SU-DHL-6 (cell line): ENCODE data around the gene RESF1.

Experiments used
- H2AFZ ChIP-seq: fragments of 200-600 bp; sonication (generic); 2 replicates; pipeline ENCODE4 v1.6.1; 2014; ENCODE audit warnings: low read depth, mild to moderate bottlenecking, moderate library complexity, mixed read lengths, antibody characterized with exemption, low read length; ENCODE audit not compliant: severe bottlenecking
- H3F3A ChIP-seq: fragments of 200-600 bp; shearing (Covaris generic); 2 replicates; pipeline ENCODE4 v1.6.0; 2016; ENCODE audit warnings: antibody characterized with exemption, mild to moderate bottlenecking; ENCODE audit not compliant: insufficient read depth
- H3K27ac ChIP-seq: fragments of 200-600 bp; sonication (generic); 2 replicates; pipeline ENCODE4 v1.5.1; 2016; ENCODE audit warnings: low read depth, mild to moderate bottlenecking, low read length, moderate library complexity, mixed read lengths
- H3K27me3 ChIP-seq: fragments of 200-600 bp; sonication (generic), shearing (Covaris generic); 2 replicates; pipeline ENCODE4 v1.6.0; 2014; ENCODE audit warnings: mild to moderate bottlenecking, low read length
- H3K36me3 ChIP-seq: fragments of 200-600 bp; sonication (generic); 2 replicates; pipeline ENCODE4 v1.6.1; 2014; ENCODE audit warnings: mild to moderate bottlenecking, low read length, mixed read lengths
- H3K4me2 ChIP-seq: fragments of 300-600, 200-600 bp; shearing (Covaris generic), sonication (generic); 2 replicates; pipeline ENCODE4 v1.6.0; 2014; ENCODE audit warnings: low read length, low read depth, mild to moderate bottlenecking; ENCODE audit not compliant: poor library complexity, severe bottlenecking
- H3K4me3 ChIP-seq: fragments of 200-600 bp; sonication (generic); 2 replicates; pipeline ENCODE4 v1.5.1; 2014; ENCODE audit warnings: antibody characterized with exemption, low read length, mild to moderate bottlenecking, mixed read lengths; ENCODE audit not compliant: insufficient read depth, poor library complexity, severe bottlenecking
- H3K79me2 ChIP-seq: fragments of 200-600 bp; sonication (generic); 2 replicates; pipeline ENCODE4 v1.6.1; 2014; ENCODE audit warnings: mild to moderate bottlenecking, low read length, moderate library complexity; ENCODE audit not compliant: insufficient read depth
- H3K9ac ChIP-seq: fragments of 200-600 bp; sonication (generic); 2 replicates; pipeline ENCODE4 v1.7.0; 2014; ENCODE audit warnings: mild to moderate bottlenecking, low read length
- H3K9me2 ChIP-seq: fragments of 200-600 bp; sonication (generic); replicated peaks from 2 replicates; pipeline ENCODE4 v1.6.1; 2014; ENCODE audit warnings: low read length; ENCODE audit not compliant: insufficient read depth
- H3K9me3 ChIP-seq: fragments of 200-600 bp; sonication (generic); 2 replicates; pipeline ENCODE4 v1.6.1; 2014; ENCODE audit warnings: low read length, mixed read lengths; ENCODE audit not compliant: insufficient read depth
- H4K20me1 ChIP-seq: fragments of 200-600 bp; sonication (generic); 2 replicates; pipeline ENCODE4 v1.6.1; 2014; ENCODE audit warnings: low read depth, mild to moderate bottlenecking, antibody characterized with exemption, low read length, moderate library complexity, mixed read lengths
- CTCF ChIP-seq: fragments of 200-600 bp; sonication (generic); IDR thresholded peaks from one replicate; pipeline ENCODE4 v1.5.1; 2017; ENCODE audit warnings: antibody characterized with exemption, mild to moderate bottlenecking, low read length, moderate library complexity; ENCODE audit not compliant: insufficient read depth, poor library complexity, severe bottlenecking
- EZH2phosphoT487 ChIP-seq: fragments of 200-600 bp; sonication (generic), shearing (Covaris generic); conservative IDR thresholded peaks from 2 replicates; pipeline ENCODE4 v1.6.1; 2018; ENCODE audit warnings: mild to moderate bottlenecking, antibody characterized with exemption, low read length, moderate library complexity, mixed read lengths

The RESF1 gene

GRCh38 chr12:31984806-31985591 is 25.8 kb downstream of the RESF1 start:
- TF ChIP-seq CTCF, result no peak
- TF ChIP-seq EZH2phosphoT487, result no peak
- no peaks in the 10 kb centered on the region for H3K27me3 ChIP-seq
- H3K27ac ChIP-seq, result no peak overlapping the region
- peaks cover 57% of the 10 kb centered on the region for H3K36me3 ChIP-seq
- H3K9me2 ChIP-seq, result no peaks in the 10 kb centered on the region
- no peak overlapping the region for H3K4me3 ChIP-seq
- peaks cover 16% of the 10 kb centered on the region; the same call in 1 of the 2 replicates for H3F3A ChIP-seq
- H4K20me1 ChIP-seq, result no peaks in the 10 kb centered on the region
- peaks cover 40% of the 10 kb centered on the region for H3K79me2 ChIP-seq
- no peak overlapping the region for H3K9ac ChIP-seq
- H2AFZ ChIP-seq, result no peak overlapping the region
- H3K4me2 ChIP-seq, result no peak overlapping the region
- peaks cover 6% of the 10 kb centered on the region; the same call in 1 of the 2 replicates for H3K9me3 ChIP-seq

GRCh38 chr12:31985832-31986231 is 26.6 kb downstream of the RESF1 start:
- no peak overlapping the region for H2AFZ ChIP-seq
- no peaks in the 10 kb centered on the region for H4K20me1 ChIP-seq
- no peaks in the 10 kb centered on the region for H3K27me3 ChIP-seq
- no peak overlapping the region for H3K4me3 ChIP-seq
- H3K27ac ChIP-seq, result no peak overlapping the region
- no peak for TF ChIP-seq EZH2phosphoT487
- H3K9me3 ChIP-seq, result peaks cover 6% of the 10 kb centered on the region; the same call in 1 of the 2 replicates
- peaks cover 16% of the 10 kb centered on the region; the same call in 1 of the 2 replicates for H3F3A ChIP-seq
- peaks cover 50% of the 10 kb centered on the region for H3K36me3 ChIP-seq
- no peaks in the 10 kb centered on the region for H3K9me2 ChIP-seq
- no peak overlapping the region for H3K9ac ChIP-seq
- H3K4me2 ChIP-seq, result no peak overlapping the region
- H3K79me2 ChIP-seq, result peaks cover 40% of the 10 kb centered on the region

- no peak overlapping the region for H3K27ac ChIP-seq
- no peaks in the 10 kb centered on the region for H3K9me3 ChIP-seq
- no peak overlapping the region for H2AFZ ChIP-seq
- no peak overlapping the region for H3K4me2 ChIP-seq
- peaks cover 16% of the 10 kb centered on the region; the same call in 1 of the 2 replicates for H3F3A ChIP-seq
- TF ChIP-seq EZH2phosphoT487, result no peak
- H3K9me2 ChIP-seq, result no peaks in the 10 kb centered on the region
- no peaks in the 10 kb centered on the region for H4K20me1 ChIP-seq
- H3K36me3 ChIP-seq, result peaks cover 30% of the 10 kb centered on the region
- H3K4me3 ChIP-seq, result no peak overlapping the region
- H3K9ac ChIP-seq, result no peak overlapping the region
- H3K27me3 ChIP-seq, result no peaks in the 10 kb centered on the region
- peaks cover 31% of the 10 kb centered on the region for H3K79me2 ChIP-seq
Observed at GRCh38 chr12:31989571-31990362, 30.6 kb downstream of the RESF1 start.

- Histone ChIP-seq H3F3A (peaks cover 7% of the 10 kb centered on the region; the same call in 1 of the 2 replicates), H3K27ac (no peak overlapping the region), H3K27me3 (no peaks in the 10 kb centered on the region), H4K20me1 (no peaks in the 10 kb centered on the region), H3K9me3 (no peaks in the 10 kb centered on the region), H3K9ac (no peak overlapping the region), H3K9me2 (no peaks in the 10 kb centered on the region), H2AFZ (no peak overlapping the region), H3K79me2 (peaks cover 17% of the 10 kb centered on the region), H3K36me3 (peaks cover 36% of the 10 kb centered on the region), H3K4me2 (no peak overlapping the region), H3K4me3 (no peak overlapping the region)
- TF ChIP-seq EZH2phosphoT487 (no peak), CTCF (no peak)
Observed at GRCh38 chr12:31991146-31991545, 31.9 kb downstream of the RESF1 start.
